ENCODE data around the gene COG6. TPM values are rescaled to one million over a fixed set of nuclear protein-coding genes. Genes with fewer than 3 reads are reported as not detected.

Gene COG6
- total RNA-seq, 4 donors from 2014 or later = 16.8 to 27.0 (median 22.8) TPM

- TF ChIP-seq CTCF (IDR thresholded peaks at IDR 0.05; ENCODE audit: low read depth) = no peak
Measured at GRCh38 chr13:39779337-39780265, 124.1 kb downstream of the COG6 start.

GRCh38 chr13:39780711-39781110 lies 125.2 kb downstream of the COG6 start:
- no peak for TF ChIP-seq CTCF (IDR thresholded peaks at IDR 0.05; ENCODE audit: low read depth)

GRCh38 chr13:39781381-39781780 lies 125.9 kb downstream of the COG6 start:
- no peak for TF ChIP-seq CTCF (IDR thresholded peaks at IDR 0.05; ENCODE audit: low read depth)

GRCh38 chr13:39783051-39783450 lies 127.6 kb downstream of the COG6 start:
- TF ChIP-seq CTCF (IDR thresholded peaks at IDR 0.05; ENCODE audit: low read depth) = no peak

GRCh38 chr13:39784347-39784746 lies 128.9 kb downstream of the COG6 start:
- no peak for TF ChIP-seq CTCF (IDR thresholded peaks at IDR 0.05; ENCODE audit: low read depth)

- TF ChIP-seq CTCF (IDR thresholded peaks at IDR 0.05; ENCODE audit: low read depth) = no peak
Measured at GRCh38 chr13:39786091-39786490, 130.6 kb downstream of the COG6 start.

- TF ChIP-seq CTCF (IDR thresholded peaks at IDR 0.05; ENCODE audit: low read depth) = no peak
Measured at GRCh38 chr13:39787086-39787487, 131.6 kb downstream of the COG6 start.
